Right hindlimb (tissue), 1 donor: ENCODE results near the gene IL36RN.

Experiments used
- DNase-seq: peaks from one replicate; pipeline ENCODE4 v3.0.0-alpha.2; 2018

The IL36RN gene

GRCh38 chr2:113058998-113059960 is at the start of gene IL36RN:
Gene IL36RN (plus strand): TSS chr2:113059198. CDS start chr2:113059439, 241 bp downstream.
- no peak for DNase-seq

GRCh38 chr2:113009622-113010021 is 49.4 kb upstream of the IL36RN start:
- DNase-seq: no peak

GRCh38 chr2:113010088-113010487 is 48.9 kb upstream of the IL36RN start:
- no peak for DNase-seq

GRCh38 chr2:113011108-113011507 is 47.9 kb upstream of the IL36RN start:
- DNase-seq: no peak

GRCh38 chr2:113012436-113013335 is 46.3 kb upstream of the IL36RN start:
- no peak for DNase-seq

- no peak for DNase-seq
Observed at GRCh38 chr2:113013336-113013661, 45.7 kb upstream of the IL36RN start.

- no peak for DNase-seq
Observed at GRCh38 chr2:113014067-113014466, 44.9 kb upstream of the IL36RN start.

GRCh38 chr2:113015042-113015441 is 44.0 kb upstream of the IL36RN start:
- DNase-seq: no peak

- DNase-seq: no peak
Observed at GRCh38 chr2:113015655-113016054, 43.3 kb upstream of the IL36RN start.

GRCh38 chr2:113018509-113018908 is 40.5 kb upstream of the IL36RN start:
- no peak for DNase-seq

- no peak for DNase-seq
Observed at GRCh38 chr2:113021312-113021711, 37.7 kb upstream of the IL36RN start.

GRCh38 chr2:113024764-113025163 is 34.2 kb upstream of the IL36RN start:
- no peak for DNase-seq

GRCh38 chr2:113025737-113026136 is 33.3 kb upstream of the IL36RN start:
- DNase-seq: no peak

- DNase-seq: no peak
Observed at GRCh38 chr2:113027691-113028090, 31.3 kb upstream of the IL36RN start.

- DNase-seq: no peak
Observed at GRCh38 chr2:113028112-113028511, 30.9 kb upstream of the IL36RN start.

GRCh38 chr2:113032737-113033136 is 26.3 kb upstream of the IL36RN start:
- DNase-seq: no peak

- DNase-seq: no peak
Observed at GRCh38 chr2:113034016-113034415, 25.0 kb upstream of the IL36RN start.

GRCh38 chr2:113036763-113037162 is 22.2 kb upstream of the IL36RN start:
- no peak for DNase-seq

GRCh38 chr2:113038291-113038690 is 20.7 kb upstream of the IL36RN start:
- DNase-seq: no peak

GRCh38 chr2:113039158-113039557 is 19.8 kb upstream of the IL36RN start:
- no peak for DNase-seq

- DNase-seq: no peak
Observed at GRCh38 chr2:113039719-113040118, 19.3 kb upstream of the IL36RN start.

- no peak for DNase-seq
Observed at GRCh38 chr2:113041871-113042270, 17.1 kb upstream of the IL36RN start.

- no peak for DNase-seq
Observed at GRCh38 chr2:113046465-113046864, 12.5 kb upstream of the IL36RN start.
